ENCODE data around the gene NOL3. TPM values are rescaled to one million over a fixed set of nuclear protein-coding genes. Genes with fewer than 3 reads are reported as not detected.

Gene NOL3
- total RNA-seq, 1 experiment from 2014 or later = 68.0 TPM

DNA sequence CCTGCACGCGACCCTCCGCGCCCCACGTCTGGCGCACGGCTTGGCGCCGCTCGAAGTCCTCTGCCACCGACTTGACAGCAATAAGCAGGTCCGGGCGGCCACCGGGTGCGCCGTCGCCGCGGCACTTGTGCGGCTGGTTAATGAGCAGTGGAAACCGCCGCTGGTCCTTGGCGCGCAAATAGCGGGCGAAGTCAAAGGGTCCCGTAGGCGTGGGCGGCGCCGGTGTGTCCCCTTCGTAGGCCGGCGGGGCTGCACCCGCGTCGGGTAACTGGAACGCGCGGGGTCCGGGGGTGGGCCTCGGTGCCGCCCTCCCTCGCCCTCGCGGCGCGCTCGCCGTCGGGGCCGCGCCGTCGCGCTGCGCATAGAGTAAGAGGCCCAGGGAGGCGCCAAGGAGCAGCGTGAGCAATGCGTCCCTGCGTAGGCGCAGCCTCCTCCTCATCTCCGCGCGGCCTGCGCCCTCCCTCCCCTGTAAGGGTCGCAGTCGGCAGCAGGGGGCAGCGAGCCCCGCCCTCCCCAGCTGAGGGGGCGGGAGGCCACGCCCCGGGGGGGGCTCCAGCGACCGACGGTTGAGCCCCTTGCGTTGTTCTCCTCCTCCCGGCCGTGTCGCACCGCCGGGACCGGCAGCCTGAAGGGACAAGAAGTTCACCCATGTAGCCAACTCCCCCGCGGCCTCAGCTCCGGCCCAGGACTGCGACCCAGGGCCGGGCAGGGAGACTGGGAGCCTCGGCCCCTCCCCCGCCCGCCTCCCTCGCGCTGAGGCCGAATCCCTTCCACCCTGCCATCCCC, 20.1 kb upstream of the NOL3 start:
- H3K27ac ChIP-seq = no peak overlapping the region
- CTCF ChIA-PET = no interaction called here
- DNase-seq = no peak

DNA sequence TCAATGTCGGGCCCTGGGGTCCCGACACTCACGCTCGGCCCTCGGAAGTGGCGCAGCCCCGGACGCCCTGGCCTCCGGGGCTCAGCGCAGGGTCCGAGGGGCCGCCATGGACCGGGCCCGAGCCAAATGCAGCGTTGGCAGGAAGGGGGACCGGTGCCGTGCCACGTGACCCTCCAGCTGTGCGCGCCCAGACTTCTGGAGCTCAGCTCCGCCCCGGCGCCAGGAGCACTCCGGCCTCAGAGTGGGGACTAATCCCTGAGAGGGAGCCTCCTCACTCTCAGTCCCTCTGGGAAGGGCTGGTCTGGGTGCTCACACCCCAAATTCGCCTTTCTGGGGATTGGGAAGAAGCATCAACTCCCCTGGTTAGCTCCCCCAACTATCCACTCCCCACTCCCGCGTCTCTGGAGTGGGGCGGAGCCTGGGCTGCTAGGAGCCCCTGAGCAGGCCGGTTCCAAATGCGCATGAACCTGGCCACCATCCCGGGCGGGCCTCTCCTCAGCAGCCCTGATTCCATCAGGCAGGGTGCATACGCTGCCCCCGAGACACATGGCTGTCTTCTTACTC, 19.4 kb upstream of the NOL3 start, which contains the start of gene B3GNT9:
TSS of gene B3GNT9 (minus strand) at position 166 of the 564 bp plus-strand sequence. CDS start 513 bp downstream, outside the sequence.
- H3K4me1 ChIP-seq (replicated peaks; ENCODE audit: insufficient read depth) = no peaks in the 10 kb centered on the region
- peak within 1 kb of the TSS; percentile 57; the same call in 1 of the 2 replicates for H3K4me3 ChIP-seq
- no peaks in the 10 kb centered on the region for H3K36me3 ChIP-seq (ENCODE audit: low read depth)
- 0 out of 2 replicates have a peak, but pooled peaks cover 3% of the 10 kb centered on the region for H4K20me1 ChIP-seq (ENCODE audit: insufficient read depth)
- no peak for TF ChIP-seq EZH2 (IDR thresholded peaks at IDR 0.05; ENCODE audit: low read depth)
- TF ChIP-seq, protein P1, sequence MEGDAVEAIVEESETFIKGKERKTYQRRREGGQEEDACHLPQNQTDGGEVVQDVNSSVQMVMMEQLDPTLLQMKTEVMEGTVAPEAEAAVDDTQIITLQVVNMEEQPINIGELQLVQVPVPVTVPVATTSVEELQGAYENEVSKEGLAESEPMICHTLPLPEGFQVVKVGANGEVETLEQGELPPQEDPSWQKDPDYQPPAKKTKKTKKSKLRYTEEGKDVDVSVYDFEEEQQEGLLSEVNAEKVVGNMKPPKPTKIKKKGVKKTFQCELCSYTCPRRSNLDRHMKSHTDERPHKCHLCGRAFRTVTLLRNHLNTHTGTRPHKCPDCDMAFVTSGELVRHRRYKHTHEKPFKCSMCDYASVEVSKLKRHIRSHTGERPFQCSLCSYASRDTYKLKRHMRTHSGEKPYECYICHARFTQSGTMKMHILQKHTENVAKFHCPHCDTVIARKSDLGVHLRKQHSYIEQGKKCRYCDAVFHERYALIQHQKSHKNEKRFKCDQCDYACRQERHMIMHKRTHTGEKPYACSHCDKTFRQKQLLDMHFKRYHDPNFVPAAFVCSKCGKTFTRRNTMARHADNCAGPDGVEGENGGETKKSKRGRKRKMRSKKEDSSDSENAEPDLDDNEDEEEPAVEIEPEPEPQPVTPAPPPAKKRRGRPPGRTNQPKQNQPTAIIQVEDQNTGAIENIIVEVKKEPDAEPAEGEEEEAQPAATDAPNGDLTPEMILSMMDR (conservative IDR thresholded peaks at IDR 0.05) = no peak
- intact Hi-C loops (cut with micrococcal nuclease; ENCODE audit: unreplicated experiment) = loop anchor here (2.0 kb wide), 1 partner anchor 48 kb away; the partner anchor contains the start of gene ELMO3
- ChIA-PET POLR2A (ENCODE audit: unreplicated experiment) (interaction anchor here (0.7 kb wide), 1 partner anchor 1075 kb away, joined by 5 read pairs; no protein-coding TSS in a partner anchor), CTCF (no interaction called here)
- no peaks in the 10 kb centered on the region for H3K27me3 ChIP-seq (ENCODE audit: insufficient read depth, low read depth)
- no peaks in the 10 kb centered on the region for H3K9me2 ChIP-seq (ENCODE audit: insufficient read depth)
- H3K4me2 ChIP-seq = peak within 1 kb of the TSS; percentile 80
- H3F3A ChIP-seq (ENCODE audit: insufficient read depth, low read depth) = peaks cover 24% of the 10 kb centered on the region
- H3K27ac ChIP-seq = no peak within 1 kb of the TSS
- no peaks in the 10 kb centered on the region for H3K9me3 ChIP-seq (ENCODE audit: insufficient read depth, low read depth)
- no TSS peak for BruUV-seq (replicated peaks)
- DNase-seq = peak in 1 of 2 experiments; percentile 55
- peak within 1 kb of the TSS; percentile 72 for H2AFZ ChIP-seq
- H3K79me2 ChIP-seq (ENCODE audit: low read depth) = no peaks in the 10 kb centered on the region

More for the DNA sequence above, 20.1 kb upstream of the NOL3 start:
- H3K4me2 ChIP-seq = peak overlapping the region; percentile 80
- TF ChIP-seq, protein P1 (conservative IDR thresholded peaks at IDR 0.05) = no peak
- no peak for TF ChIP-seq EZH2 (IDR thresholded peaks at IDR 0.05; ENCODE audit: low read depth)
- peak overlapping the region; percentile 57; the same call in 1 of the 2 replicates for H3K4me3 ChIP-seq
- BruUV-seq (replicated peaks) = no TSS peak
- peak overlapping the region; percentile 72 for H2AFZ ChIP-seq
- POLR2A ChIA-PET (ENCODE audit: unreplicated experiment) = no interaction called here
- H3K36me3 ChIP-seq (ENCODE audit: low read depth) = no peaks in the 10 kb centered on the region
- H3K9me3 ChIP-seq (ENCODE audit: insufficient read depth, low read depth) = no peaks in the 10 kb centered on the region
- no peaks in the 10 kb centered on the region for H3K4me1 ChIP-seq (replicated peaks; ENCODE audit: insufficient read depth)
- H3K9me2 ChIP-seq (ENCODE audit: insufficient read depth) = no peaks in the 10 kb centered on the region
- H3K79me2 ChIP-seq (ENCODE audit: low read depth) = no peaks in the 10 kb centered on the region
- intact Hi-C loops (cut with micrococcal nuclease; ENCODE audit: unreplicated experiment) = loop anchor here (2.0 kb wide), 1 partner anchor 49 kb away; the partner anchor contains the start of gene ELMO3
- 0 out of 2 replicates have a peak, but pooled peaks cover 3% of the 10 kb centered on the region for H4K20me1 ChIP-seq (ENCODE audit: insufficient read depth)
- H3K27me3 ChIP-seq (ENCODE audit: insufficient read depth, low read depth) = no peaks in the 10 kb centered on the region
- peaks cover 24% of the 10 kb centered on the region for H3F3A ChIP-seq (ENCODE audit: insufficient read depth, low read depth)

DNA sequence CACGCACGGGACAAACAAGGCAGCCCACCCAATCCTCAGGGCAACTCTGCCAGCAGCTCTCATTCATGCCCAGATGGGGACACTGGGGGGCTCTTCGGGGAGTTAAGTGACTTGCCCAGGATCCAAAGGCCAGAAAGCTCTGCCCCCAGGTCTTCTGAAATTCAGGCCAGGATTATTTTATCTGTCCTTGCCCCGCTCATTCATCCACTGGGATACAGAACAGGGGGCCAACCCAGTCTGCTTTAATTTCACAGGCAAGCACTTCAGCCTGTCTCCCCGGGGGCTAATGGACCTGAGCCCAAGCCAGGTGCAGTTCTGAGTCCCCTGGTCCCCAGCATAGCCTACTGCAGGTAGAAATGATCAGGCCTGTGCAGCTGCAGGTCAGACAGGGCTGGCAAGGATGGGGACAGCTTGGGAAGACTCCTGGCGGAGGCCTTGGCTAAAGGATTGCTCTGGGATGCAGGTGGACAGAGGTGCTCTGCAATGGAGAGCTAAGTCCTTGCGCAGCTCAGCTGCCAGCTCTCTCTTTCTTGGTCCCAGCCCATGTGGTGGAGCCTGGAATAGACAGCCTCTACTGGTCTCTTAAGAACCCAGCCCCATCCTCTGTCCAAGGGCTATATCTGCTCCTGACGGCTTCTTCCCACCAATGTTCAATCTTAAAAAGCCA, 18.8 kb upstream of the NOL3 start:
- Histone ChIP-seq H3K27me3 (ENCODE audit: insufficient read depth, low read depth) (no peaks in the 10 kb centered on the region), H3K9me3 (ENCODE audit: insufficient read depth, low read depth) (no peaks in the 10 kb centered on the region), H3K79me2 (ENCODE audit: low read depth) (no peaks in the 10 kb centered on the region), H3K27ac (no peak overlapping the region), H3K4me2 (no peak overlapping the region), H3K4me3 (no peak overlapping the region; the same call in 1 of the 2 replicates), H3K9me2 (ENCODE audit: insufficient read depth) (no peaks in the 10 kb centered on the region), H3K4me1 (replicated peaks; ENCODE audit: insufficient read depth) (no peaks in the 10 kb centered on the region), H4K20me1 (ENCODE audit: insufficient read depth) (0 out of 2 replicates have a peak, but pooled peaks cover 3% of the 10 kb centered on the region), H2AFZ (no peak overlapping the region), H3F3A (ENCODE audit: insufficient read depth, low read depth) (peaks cover 24% of the 10 kb centered on the region), H3K36me3 (ENCODE audit: low read depth) (no peaks in the 10 kb centered on the region)
- no peak for DNase-seq
- no peak for TF ChIP-seq EZH2 (IDR thresholded peaks at IDR 0.05; ENCODE audit: low read depth)
- TF ChIP-seq, protein P1 (conservative IDR thresholded peaks at IDR 0.05) = no peak
- ChIA-PET POLR2A (ENCODE audit: unreplicated experiment) (interaction anchor here (0.7 kb wide), 1 partner anchor 1074 kb away, joined by 5 read pairs; no protein-coding TSS in a partner anchor), CTCF (interaction anchor here (1.0 kb wide), 1 partner anchor 51 kb away, joined by 3 read pairs; no protein-coding TSS in a partner anchor)
- no TSS peak for BruUV-seq (replicated peaks)
- intact Hi-C loops (cut with micrococcal nuclease; ENCODE audit: unreplicated experiment) = loop anchor here (2.0 kb wide), 1 partner anchor 47 kb away; the partner anchor contains the start of gene ELMO3

All from PC-9 (cell line).